HepG2 (cell line): ENCODE measurements around the gene ANKRD17. TPM values are rescaled to one million over a fixed set of nuclear protein-coding genes. Genes with fewer than 3 reads are reported as not detected.

Experiments
- HMGXB4 ChIP-seq, 2 experiments: sonication (generic) in 1 of 2; formaldehyde crosslinking in 1 of 2; IDR thresholded peaks; 2 replicates each; pipeline versions ENCODE4 v1.4.0 to v1.6.1; 2018 to 2020; ENCODE audit warnings: missing genetic modification reagents in 2 of 2, borderline replicate concordance in 1 of 2, low read depth in 1 of 2, mild to moderate bottlenecking in 1 of 2, missing biosample characterization in 1 of 2
- NKX3-1 ChIP-seq: sonication (generic); formaldehyde crosslinking; IDR thresholded peaks from 2 replicates; pipeline ENCODE4 v1.5.0; 2020; ENCODE audit warnings: missing genetic modification reagents
- polyA plus RNA-seq, 8 experiments: library from polyadenylated mRNA; depleted of rRNA in 3 of 8; stranded (reverse) in 7 of 8; unstranded in 1 of 8; fragments of >200 nt; fragmentation: Illumina TruSeq in 4 of 8; extraction: Trizol in 4 of 8; gene quantifications; 2 replicates each; pipeline versions ENCODE4 v1.2.1 to v1.2.3, GENCODE V29; 2011 to 2016; ENCODE audit warnings: low read depth in 4 of 8, missing spikeins in 1 of 8, mixed read lengths in 1 of 8; ENCODE audit not compliant: insufficient read depth in 1 of 8
- small RNA-seq, 3 experiments: library from RNA; depleted of rRNA; stranded (forward); fragments of <200 nt; gene quantifications; one replicate each; pipeline ENCODE3, GENCODE V24; 2012; ENCODE audit warnings: low read depth in 2 of 3, low replicate concordance in 1 of 3; ENCODE audit not compliant: insufficient read length in 3 of 3, insufficient read depth in 2 of 3
- total RNA-seq, 5 experiments: library from RNA; depleted of rRNA; stranded (reverse); fragments of >200 nt; fragmentation: Illumina TruSeq; extraction: Trizol; gene quantifications; 2 replicates each; pipeline ENCODE4 v1.2.3, GENCODE V29; 2016; ENCODE audit warnings: low read depth in 1 of 5

ANKRD17 gene
- total and polyA plus RNA-seq, 2 of the 13 experiments (the other 11 are each of a cell fraction or from before 2014, with no cell fraction given) = 55.7 to 61.1 TPM

GRCh38 chr4:73028621-73029020 is 230.0 kb downstream of the ANKRD17 start (continued):
- TF ChIP-seq HMGXB4 (CRISPR knock-in tag; IDR thresholded peaks at IDR 0.05; ENCODE audit: borderline replicate concordance in 1 of 2, low read depth in 1 of 2) (no peak), NKX3-1 (CRISPR knock-in tag) (no peak)

Small RNAs within 50 kb of the gene (small RNA-seq; reads per million reads assigned to genes)
- gene RF00334 (0 reads per million in 3 experiments), gene RNU6ATAC5P (0 reads per million in 3 experiments)

Other genes starting within 250 kb of the ANKRD17 start
- gene COX18, start 189.1 kb downstream of the ANKRD17 start, total RNA-seq (2016; rRNA removed; fragmentation: Illumina TruSeq; extraction: Trizol) = 21.3 and 25.3 TPM in 2 replicates
- gene COX18, start 189.1 kb downstream of the ANKRD17 start, polyA plus RNA-seq (2011; rRNA removed) = 8.7 and 9.5 TPM in 2 replicates
- gene ALB, start 145.5 kb upstream of the ANKRD17 start, total RNA-seq (2016; rRNA removed; fragmentation: Illumina TruSeq; extraction: Trizol) = 10,101 and 22,625 TPM in 2 replicates
- 22,205 and 22,259 TPM in 2 replicates for gene ALB, start 145.5 kb upstream of the ANKRD17 start, polyA plus RNA-seq (2011; rRNA removed)
- 4,406 and 9,434 TPM in 2 replicates for gene AFP, start 177.4 kb upstream of the ANKRD17 start, total RNA-seq (2016; rRNA removed; fragmentation: Illumina TruSeq; extraction: Trizol)
- 12,657 and 13,105 TPM in 2 replicates for gene AFP, start 177.4 kb upstream of the ANKRD17 start, polyA plus RNA-seq (2011; rRNA removed)
- 0.79 and 1.8 TPM in 2 replicates for gene AFM, start 222.9 kb upstream of the ANKRD17 start, total RNA-seq (2016; rRNA removed; fragmentation: Illumina TruSeq; extraction: Trizol)
- 0.13 TPM in 2 replicates for gene AFM, start 222.9 kb upstream of the ANKRD17 start, polyA plus RNA-seq (2011; rRNA removed)